ENCODE data around the gene AHNAK. TPM values are rescaled to one million over a fixed set of nuclear protein-coding genes. Genes with fewer than 3 reads are reported as not detected.
A peak's percentile ranks its signal among the peaks of the same experiment; 100 is the strongest.

Gene AHNAK
- total RNA-seq, 4 donors from 2014 or later: 374 to 1,261 (median 571) TPM

DNA sequence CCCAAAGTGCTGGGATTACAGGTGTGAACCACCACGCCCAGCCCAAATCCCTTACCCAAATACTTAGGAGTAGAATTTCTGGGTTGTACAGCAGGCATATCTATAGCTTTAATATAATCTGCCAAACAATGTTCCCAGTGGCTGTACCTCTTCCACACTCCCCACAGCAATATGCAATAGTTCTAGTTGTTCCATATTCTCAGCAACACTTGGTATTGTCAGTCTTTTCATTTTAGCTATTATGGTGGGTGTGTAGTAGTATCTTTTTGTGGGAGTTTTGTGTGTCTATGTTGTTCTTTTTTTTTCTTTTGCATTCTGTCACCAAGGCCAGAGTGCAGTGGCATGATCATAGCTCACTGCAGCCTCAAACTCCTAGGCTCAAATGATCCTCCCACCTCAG lies 109.0 kb downstream of the AHNAK start:
- in situ Hi-C loops (cut with MboI; ENCODE audit: low sequenced_read_pairs in 4 of 4): no loop called here
- Histone ChIP-seq H3K4me3 (no peak overlapping the region), H3K36me3 (no peaks in the 10 kb centered on the region), H3K27ac (no peak overlapping the region), H3K27me3 (no peaks in the 10 kb centered on the region), H3K9me3 (no peaks in the 10 kb centered on the region), H3K4me1 (peaks cover 9 to 22% of the 10 kb centered on the region in 2 donors)
- DNase-seq (no peak), ATAC-seq (no peak)
- intact Hi-C loops (cut with DNase I; ENCODE audit: low total_unique reads): no loop called here
- TF ChIP-seq, protein P1, sequence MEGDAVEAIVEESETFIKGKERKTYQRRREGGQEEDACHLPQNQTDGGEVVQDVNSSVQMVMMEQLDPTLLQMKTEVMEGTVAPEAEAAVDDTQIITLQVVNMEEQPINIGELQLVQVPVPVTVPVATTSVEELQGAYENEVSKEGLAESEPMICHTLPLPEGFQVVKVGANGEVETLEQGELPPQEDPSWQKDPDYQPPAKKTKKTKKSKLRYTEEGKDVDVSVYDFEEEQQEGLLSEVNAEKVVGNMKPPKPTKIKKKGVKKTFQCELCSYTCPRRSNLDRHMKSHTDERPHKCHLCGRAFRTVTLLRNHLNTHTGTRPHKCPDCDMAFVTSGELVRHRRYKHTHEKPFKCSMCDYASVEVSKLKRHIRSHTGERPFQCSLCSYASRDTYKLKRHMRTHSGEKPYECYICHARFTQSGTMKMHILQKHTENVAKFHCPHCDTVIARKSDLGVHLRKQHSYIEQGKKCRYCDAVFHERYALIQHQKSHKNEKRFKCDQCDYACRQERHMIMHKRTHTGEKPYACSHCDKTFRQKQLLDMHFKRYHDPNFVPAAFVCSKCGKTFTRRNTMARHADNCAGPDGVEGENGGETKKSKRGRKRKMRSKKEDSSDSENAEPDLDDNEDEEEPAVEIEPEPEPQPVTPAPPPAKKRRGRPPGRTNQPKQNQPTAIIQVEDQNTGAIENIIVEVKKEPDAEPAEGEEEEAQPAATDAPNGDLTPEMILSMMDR (IDR thresholded peaks at IDR 0.05 in 4 of 5, conservative IDR thresholded peaks at IDR 0.05 in 1 of 5): no peak
- TF ChIP-seq POLR2A (IDR thresholded peaks at IDR 0.05): no peak

DNA sequence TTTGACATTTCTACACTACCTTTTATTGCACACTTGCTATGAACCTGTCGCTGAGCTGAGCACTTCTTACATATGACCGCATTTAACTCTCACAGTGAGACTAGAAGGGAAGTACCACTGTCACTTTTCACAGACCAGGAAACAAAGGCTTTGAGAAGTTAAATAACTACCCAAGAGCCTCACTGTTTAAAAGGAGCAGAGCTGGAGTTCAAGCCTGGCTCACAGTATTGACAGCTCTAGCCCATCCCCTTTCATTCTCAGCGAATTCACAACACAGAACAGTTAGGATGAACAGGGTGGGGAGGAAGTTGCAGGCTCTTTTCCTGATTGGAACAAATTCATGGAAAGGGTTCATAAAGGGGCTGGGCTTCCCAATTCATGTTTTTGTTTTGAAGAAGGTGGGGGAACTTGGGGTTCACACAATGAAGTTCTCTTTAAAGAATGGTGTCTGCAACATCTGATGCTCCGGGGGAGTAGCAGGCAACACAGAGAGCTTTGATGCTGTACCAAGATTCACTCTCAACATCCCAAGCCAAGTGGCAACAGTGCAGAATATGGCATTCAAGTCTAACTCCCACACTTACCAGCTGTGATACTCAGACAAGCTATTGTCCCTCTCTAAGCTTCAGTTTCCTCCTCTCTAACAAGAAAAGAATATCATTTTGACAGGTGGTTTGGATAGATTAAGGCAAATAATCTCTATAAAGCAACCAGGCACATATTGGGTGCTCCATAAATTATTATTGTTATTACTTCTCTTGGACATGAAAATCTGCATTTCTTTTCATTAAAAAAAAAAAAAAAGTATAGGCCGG lies 110.6 kb downstream of the AHNAK start:
- no peak for TF ChIP-seq POLR2A (IDR thresholded peaks at IDR 0.05)
- TF ChIP-seq, protein P1 (IDR thresholded peaks at IDR 0.05 in 4 of 5, conservative IDR thresholded peaks at IDR 0.05 in 1 of 5): no peak
- DNase-seq (no peak), ATAC-seq (no peak)
- no peaks in the 10 kb centered on the region for H3K27me3 ChIP-seq
- intact Hi-C loops (cut with DNase I; ENCODE audit: low total_unique reads): no loop called here
- peak overlapping the region; percentile 35 to 78 (median 52) for H3K27ac ChIP-seq
- in situ Hi-C loops (cut with MboI; ENCODE audit: low sequenced_read_pairs in 4 of 4): no loop called here
- no peaks in the 10 kb centered on the region for H3K36me3 ChIP-seq
- no peaks in the 10 kb centered on the region for H3K9me3 ChIP-seq
- H3K4me3 ChIP-seq: no peak overlapping the region
- H3K4me1 ChIP-seq: peaks cover 9 to 22% of the 10 kb centered on the region in 2 donors

DNA sequence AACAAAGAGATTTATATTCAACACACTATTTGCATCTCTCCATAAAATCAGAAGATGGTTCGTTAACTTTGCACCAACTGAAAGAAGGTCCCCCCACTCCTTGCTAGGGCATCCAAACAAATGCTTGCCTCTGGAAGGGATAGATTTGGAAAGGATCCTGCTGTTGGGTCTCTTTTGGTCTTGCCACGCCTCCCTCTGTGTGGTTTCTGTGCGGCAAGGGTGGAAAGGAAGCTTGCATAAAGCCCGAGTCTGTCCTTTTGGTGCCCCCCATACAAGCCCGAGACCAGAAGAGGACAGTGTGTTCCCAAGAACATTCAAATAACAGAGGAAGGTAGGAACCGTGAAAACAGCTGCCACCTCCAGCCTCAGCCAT lies 112.7 kb downstream of the AHNAK start:
- intact Hi-C loops (cut with DNase I; ENCODE audit: low total_unique reads) (no loop called here), in situ Hi-C loops (cut with MboI; ENCODE audit: low sequenced_read_pairs in 4 of 4) (no loop called here)
- Histone ChIP-seq H3K9me3 (no peaks in the 10 kb centered on the region), H3K36me3 (no peaks in the 10 kb centered on the region), H3K4me1 (peaks cover 5 to 8% of the 10 kb centered on the region in 2 donors), H3K4me3 (peak overlapping the region in 1 of 4 donors; percentile 2), H3K27ac (peak overlapping the region; percentile 52 to 78 (median 70)), H3K27me3 (no peaks in the 10 kb centered on the region)
- TF ChIP-seq, protein P1 (IDR thresholded peaks at IDR 0.05 in 4 of 5, conservative IDR thresholded peaks at IDR 0.05 in 1 of 5): no peak
- no peak for TF ChIP-seq POLR2A (IDR thresholded peaks at IDR 0.05)
- ATAC-seq (peak; percentile 45 to 78), DNase-seq (no peak)

DNA sequence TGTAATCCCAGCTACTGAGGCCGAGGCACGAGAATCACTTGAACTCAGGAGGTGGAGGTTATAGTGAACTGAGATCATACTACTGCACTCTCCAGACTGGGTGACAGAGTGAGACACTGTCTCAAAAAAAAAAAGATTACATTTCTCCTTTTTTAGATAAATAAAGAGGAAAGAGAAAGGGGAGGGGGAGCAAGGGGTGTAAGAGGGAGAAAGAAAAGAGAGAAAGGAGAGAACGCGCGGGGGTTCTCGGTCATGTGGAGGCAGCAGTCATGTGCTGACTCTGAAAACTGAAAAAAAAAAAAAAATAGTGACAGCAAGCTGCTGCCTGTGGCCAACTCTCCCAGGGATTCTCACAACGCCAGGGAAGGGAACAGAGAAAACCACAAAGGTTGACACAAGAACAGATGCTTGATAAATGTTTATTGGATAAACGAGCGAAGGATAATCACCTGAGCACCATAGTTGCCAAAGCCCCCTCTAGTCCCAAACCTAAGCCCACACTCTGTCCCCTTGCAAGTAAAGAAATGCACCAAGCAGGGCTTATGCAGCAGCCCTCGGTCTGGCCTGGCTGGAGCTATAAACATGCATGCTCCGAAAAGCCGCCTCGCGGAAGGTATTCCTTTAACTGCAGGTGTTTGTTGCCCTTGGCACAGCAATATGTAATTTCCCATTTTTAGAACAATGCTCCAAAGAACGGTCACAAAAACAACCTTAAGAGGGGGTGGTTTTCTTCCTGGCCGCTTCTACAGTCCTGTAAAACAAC lies 113.3 kb downstream of the AHNAK start:
- in situ Hi-C loops (cut with MboI; ENCODE audit: low sequenced_read_pairs in 4 of 4): no loop called here
- Histone ChIP-seq H3K27ac (peak overlapping the region; percentile 52 to 78 (median 70)), H3K4me3 (peak overlapping the region in 1 of 4 donors; percentile 2), H3K4me1 (peaks cover 5 to 8% of the 10 kb centered on the region in 2 donors), H3K27me3 (no peaks in the 10 kb centered on the region), H3K9me3 (no peaks in the 10 kb centered on the region), H3K36me3 (no peaks in the 10 kb centered on the region)
- TF ChIP-seq POLR2A (IDR thresholded peaks at IDR 0.05): no peak
- TF ChIP-seq, protein P1 (IDR thresholded peaks at IDR 0.05 in 4 of 5, conservative IDR thresholded peaks at IDR 0.05 in 1 of 5): no peak
- ATAC-seq: peak; percentile 34 to 60
- no peak for DNase-seq
- intact Hi-C loops (cut with DNase I; ENCODE audit: low total_unique reads): no loop called here
